Cerebellar nuclear complex (tissue), 1 donor: ENCODE measurements around the gene RPL31.
A peak's percentile ranks its signal among the peaks of the same experiment; 100 is the strongest.

Source experiments
- DNase-seq, 2 experiments: peaks; one replicate each; lab custom pipeline; 2025; lab: John Stamatoyannopoulos, UW

Gene RPL31

DNA sequence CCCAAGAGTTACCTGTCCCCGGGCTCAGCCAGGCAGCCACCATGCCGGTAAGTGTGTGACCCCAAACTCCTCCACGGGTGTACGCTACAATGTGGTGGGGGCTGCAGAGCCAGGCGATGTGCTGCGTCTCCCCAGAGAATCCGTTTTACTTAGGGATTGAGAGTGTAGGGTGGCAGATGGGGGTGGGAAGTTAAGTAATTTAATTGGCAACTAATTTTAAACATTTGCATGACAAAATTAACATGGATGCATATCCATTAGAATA, 26.6 kb upstream of the RPL31 start:
- no peak for DNase-seq

DNA sequence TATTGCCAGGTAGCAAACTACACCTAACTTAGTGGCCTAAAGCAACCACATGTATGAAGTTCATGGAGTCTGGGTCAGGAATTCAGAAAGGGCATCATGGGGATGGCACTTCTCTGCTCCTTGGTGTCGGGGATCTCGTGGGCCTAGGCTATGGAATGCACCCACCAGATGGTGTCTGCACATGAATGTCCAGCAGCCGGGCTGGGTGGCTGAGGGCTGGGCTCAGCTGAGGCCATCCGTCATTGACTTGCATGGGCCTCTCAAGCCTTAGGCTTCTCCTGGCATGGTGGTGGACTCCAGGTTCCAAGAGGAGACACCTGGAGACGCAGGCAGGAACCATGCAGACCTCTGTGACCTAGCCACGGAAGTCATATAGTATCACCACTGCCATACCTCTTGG, 26.0 kb upstream of the RPL31 start:
- DNase-seq, result no peak

DNA sequence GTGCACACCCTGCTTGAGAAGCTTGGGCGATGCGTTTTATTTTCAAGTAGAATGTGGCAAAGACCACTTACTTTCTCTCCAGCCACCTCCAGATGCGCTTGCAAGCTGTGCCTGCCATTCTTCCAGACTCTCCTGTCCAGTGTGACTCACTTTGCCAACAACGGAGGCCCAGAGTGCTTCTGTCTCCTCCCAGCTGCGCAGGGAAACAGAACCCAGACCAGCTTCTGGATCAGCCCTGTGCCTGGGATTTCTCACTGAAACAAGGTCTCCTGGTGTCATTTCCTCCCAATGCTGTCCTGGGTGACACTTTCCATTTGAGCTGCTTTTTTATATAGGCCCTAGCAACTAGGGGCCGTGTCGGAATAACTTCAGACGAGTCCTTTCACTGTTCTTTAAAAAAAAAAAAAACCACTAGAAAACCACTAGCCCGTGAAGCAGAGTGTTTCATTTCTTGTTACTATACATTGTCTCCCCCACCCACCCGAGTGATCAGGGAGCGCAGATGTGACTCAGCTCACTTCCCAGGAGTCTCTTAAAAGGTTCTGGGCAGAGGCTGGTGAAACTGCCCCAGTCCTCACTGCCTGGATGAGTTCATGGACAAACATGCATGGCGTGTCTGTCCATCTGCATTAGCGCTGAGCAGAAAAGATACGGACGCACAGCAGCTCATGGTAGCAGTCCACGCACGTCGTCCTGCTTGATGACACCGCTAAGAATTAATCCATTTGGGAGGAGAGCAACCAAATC, 25.3 kb upstream of the RPL31 start:
- DNase-seq, result no peak

GRCh38 chr2:100977511-100977910, 24.6 kb upstream of the RPL31 start:
- DNase-seq, result no peak

DNA sequence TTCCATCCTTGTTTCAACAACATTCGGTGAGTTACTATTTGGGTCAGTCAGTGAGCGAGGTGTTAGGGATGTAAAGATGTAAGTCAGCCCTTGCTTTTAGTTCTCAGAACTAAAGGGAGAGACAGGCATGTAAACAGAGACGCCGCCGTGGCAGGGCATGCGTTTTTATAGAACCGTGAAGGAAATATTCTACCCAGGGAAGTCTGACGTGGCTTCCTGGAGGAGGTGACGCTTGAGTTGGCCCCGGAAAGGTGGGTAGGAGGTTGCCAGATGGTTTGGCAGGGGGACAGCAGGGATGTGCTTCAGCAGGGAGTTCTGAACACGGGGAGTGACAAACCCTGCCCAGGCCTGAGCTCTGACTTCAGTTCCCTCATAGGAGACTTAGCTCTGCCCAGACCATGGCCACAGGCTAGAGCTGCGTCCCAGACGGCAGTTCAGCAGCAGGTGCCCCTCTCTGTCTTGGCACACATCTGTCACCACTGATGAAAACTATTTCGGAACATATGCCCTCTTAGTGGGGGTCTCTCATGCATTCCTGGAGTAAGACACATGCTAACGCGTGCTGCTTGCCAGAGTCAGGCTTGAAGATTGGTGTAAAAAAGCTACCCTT, 23.4 kb upstream of the RPL31 start:
- DNase-seq, result peak in 1 of 2 experiments; percentile 10

- DNase-seq, result no peak
These were observed 22.0 kb upstream of the RPL31 start for GRCh38 chr2:100980046-100980445.

- DNase-seq, result no peak
These were observed 21.1 kb upstream of the RPL31 start for GRCh38 chr2:100981011-100981410.

GRCh38 chr2:100982431-100982861, 19.6 kb upstream of the RPL31 start:
- no peak for DNase-seq

GRCh38 chr2:100983201-100983600, 18.9 kb upstream of the RPL31 start:
- DNase-seq, result no peak

- no peak for DNase-seq
These were observed 18.3 kb upstream of the RPL31 start for GRCh38 chr2:100983684-100984310.

DNA sequence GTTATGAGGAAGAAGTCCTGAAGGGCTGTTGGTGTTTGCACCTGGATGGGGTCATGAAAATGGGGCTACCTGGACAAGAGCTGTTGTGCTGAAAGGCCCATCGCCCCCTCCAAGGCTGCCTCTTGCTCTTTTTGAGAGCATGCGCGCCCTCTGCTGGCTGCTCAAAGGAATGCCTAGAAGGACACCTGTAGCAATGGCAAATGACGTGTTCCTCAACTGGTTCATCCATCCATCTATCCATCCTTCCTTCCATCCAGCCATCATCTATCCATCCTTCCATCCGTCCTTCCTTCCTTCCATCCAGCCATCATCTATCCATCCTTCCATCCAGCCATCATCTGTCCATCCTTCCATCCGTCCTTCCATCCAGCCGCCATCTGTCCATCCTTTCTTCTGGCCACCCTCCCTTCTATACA, 17.2 kb upstream of the RPL31 start:
- DNase-seq, result peak in 1 of 2 experiments; percentile 6

GRCh38 chr2:100986157-100986556, 15.9 kb upstream of the RPL31 start:
- DNase-seq, result no peak

- no peak for DNase-seq
These were observed 14.6 kb upstream of the RPL31 start for GRCh38 chr2:100987536-100987935.

DNA sequence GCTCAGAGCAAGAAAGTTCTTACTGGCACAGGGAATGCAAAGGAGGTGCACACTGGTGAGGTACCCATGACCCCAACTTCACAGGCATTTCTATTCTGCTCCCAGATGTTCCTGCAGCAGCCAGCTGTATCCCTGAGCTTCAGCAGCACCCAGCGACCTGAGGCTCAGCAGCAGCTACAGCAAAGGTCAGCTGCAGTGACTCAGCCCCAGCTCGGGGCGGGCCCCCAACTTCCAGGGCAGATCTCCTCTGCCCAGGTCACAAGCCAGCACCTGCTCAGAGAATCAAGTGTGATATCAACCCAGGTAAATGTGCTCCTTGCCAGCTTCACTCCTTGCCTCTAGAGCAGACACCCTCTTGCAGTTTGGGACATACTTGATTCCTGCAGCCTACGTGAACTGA, 14.1 kb upstream of the RPL31 start:
- no peak for DNase-seq

- no peak for DNase-seq
These were observed 13.3 kb upstream of the RPL31 start for GRCh38 chr2:100988630-100989417.

GRCh38 chr2:100989666-100990065, 12.4 kb upstream of the RPL31 start:
- no peak for DNase-seq

GRCh38 chr2:100990166-100990565, 11.9 kb upstream of the RPL31 start:
- DNase-seq, result no peak

- no peak for DNase-seq
These were observed 11.3 kb upstream of the RPL31 start for GRCh38 chr2:100990650-100991403.

GRCh38 chr2:100991404-100991773, 10.7 kb upstream of the RPL31 start:
- DNase-seq, result no peak

GRCh38 chr2:100992262-100992661, 9.8 kb upstream of the RPL31 start:
- no peak for DNase-seq

GRCh38 chr2:100993294-100993693, 8.8 kb upstream of the RPL31 start:
- no peak for DNase-seq
